Measurements from ENCODE around the gene PARD3B. TPM values are rescaled to one million over a fixed set of nuclear protein-coding genes. Genes with fewer than 3 reads are reported as not detected.

Gene PARD3B
- total RNA-seq, 1 experiment from 2014 or later = 6.4 TPM

GRCh38 chr2:204751472-204751871 lies 206.2 kb downstream of the PARD3B start:
- H4K20me1 ChIP-seq (ENCODE audit: control insufficient read depth, insufficient read depth, insufficient read length) = no peaks in the 10 kb centered on the region
- H3K23ac ChIP-seq (ENCODE audit: insufficient read length, low read depth, low read length) = no peak overlapping the region
- no peak overlapping the region for H3K14ac ChIP-seq (ENCODE audit: insufficient read depth, low read length)
- no peak overlapping the region for H3K18ac ChIP-seq (ENCODE audit: insufficient read length, low read depth, low read length)
- H2BK15ac ChIP-seq (ENCODE audit: low read depth, low read length) = no peak overlapping the region
- H4K91ac ChIP-seq (ENCODE audit: insufficient read length, low read depth, low read length) = no peak overlapping the region
- no peak overlapping the region for H2AFZ ChIP-seq (ENCODE audit: low read length)
- H2BK12ac ChIP-seq (ENCODE audit: insufficient read length, low read depth, low read length) = no peak overlapping the region
- no peaks in the 10 kb centered on the region for H3K4me1 ChIP-seq (ENCODE audit: insufficient read depth, low read length)
- no peaks in the 10 kb centered on the region for H3K79me1 ChIP-seq (ENCODE audit: insufficient read depth, low read depth, low read length, poor library complexity, severe bottlenecking)
- H4K8ac ChIP-seq (replicated peaks; ENCODE audit: insufficient read length, low read depth, low read length) = no peak overlapping the region
- H3K27ac Mint-ChIP-seq = no peak overlapping the region
- peaks cover 5% of the 10 kb centered on the region in 2 experiments; a peak in 3 of 5 replicates for H3K9me3 Mint-ChIP-seq
- H3K36me3 Mint-ChIP-seq (ENCODE audit: insufficient read depth in 1 of 3, low read depth in 3 of 3) = peaks cover 2 to 6% (median 5%) of the 10 kb centered on the region in 3 experiments; a peak in 3 of 7 replicates
- H2BK20ac ChIP-seq (ENCODE audit: low read depth, low read length, poor library complexity, severe bottlenecking) = no peak overlapping the region
- H3K23me2 ChIP-seq (ENCODE audit: insufficient read length, low read depth, low read length, poor library complexity, severe bottlenecking) = no peaks in the 10 kb centered on the region
- TF ChIP-seq, protein P1, sequence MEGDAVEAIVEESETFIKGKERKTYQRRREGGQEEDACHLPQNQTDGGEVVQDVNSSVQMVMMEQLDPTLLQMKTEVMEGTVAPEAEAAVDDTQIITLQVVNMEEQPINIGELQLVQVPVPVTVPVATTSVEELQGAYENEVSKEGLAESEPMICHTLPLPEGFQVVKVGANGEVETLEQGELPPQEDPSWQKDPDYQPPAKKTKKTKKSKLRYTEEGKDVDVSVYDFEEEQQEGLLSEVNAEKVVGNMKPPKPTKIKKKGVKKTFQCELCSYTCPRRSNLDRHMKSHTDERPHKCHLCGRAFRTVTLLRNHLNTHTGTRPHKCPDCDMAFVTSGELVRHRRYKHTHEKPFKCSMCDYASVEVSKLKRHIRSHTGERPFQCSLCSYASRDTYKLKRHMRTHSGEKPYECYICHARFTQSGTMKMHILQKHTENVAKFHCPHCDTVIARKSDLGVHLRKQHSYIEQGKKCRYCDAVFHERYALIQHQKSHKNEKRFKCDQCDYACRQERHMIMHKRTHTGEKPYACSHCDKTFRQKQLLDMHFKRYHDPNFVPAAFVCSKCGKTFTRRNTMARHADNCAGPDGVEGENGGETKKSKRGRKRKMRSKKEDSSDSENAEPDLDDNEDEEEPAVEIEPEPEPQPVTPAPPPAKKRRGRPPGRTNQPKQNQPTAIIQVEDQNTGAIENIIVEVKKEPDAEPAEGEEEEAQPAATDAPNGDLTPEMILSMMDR (conservative IDR thresholded peaks at IDR 0.05) = no peak
- no peak overlapping the region for H3K27ac ChIP-seq (ENCODE audit: insufficient read length, low read depth, low read length)
- no peaks in the 10 kb centered on the region for H3K79me2 ChIP-seq (ENCODE audit: insufficient read depth, low read length)
- H2AK5ac ChIP-seq (ENCODE audit: insufficient read length, low read length) = no peak overlapping the region
- H3K4me3 Mint-ChIP-seq = no peak overlapping the region
- no peak overlapping the region for H4K5ac ChIP-seq (ENCODE audit: insufficient read length, low read depth, low read length)
- H3K4me2 ChIP-seq (ENCODE audit: insufficient read depth, insufficient read length, low read length) = no peak overlapping the region
- H2BK120ac ChIP-seq (ENCODE audit: low read depth, low read length, poor library complexity, severe bottlenecking) = no peak overlapping the region
- H3K4ac ChIP-seq (ENCODE audit: low read depth, low read length) = no peak overlapping the region
- no peak overlapping the region for H2BK5ac ChIP-seq (ENCODE audit: insufficient read length, low read length)
- no peaks in the 10 kb centered on the region for H3K9me3 ChIP-seq (ENCODE audit: control insufficient read depth, low read depth, low read length)
- no peak for DNase-seq
- H3T11ph ChIP-seq (ENCODE audit: low read length) = no peak overlapping the region
- H3K56ac ChIP-seq (ENCODE audit: insufficient read length, low read depth, low read length) = no peak overlapping the region
- no peaks in the 10 kb centered on the region for H3K27me3 ChIP-seq (ENCODE audit: insufficient read depth, low read length)
- H3K4me1 Mint-ChIP-seq = no peaks in the 10 kb centered on the region; a peak in 1 of 4 replicates
- H3K9ac ChIP-seq (ENCODE audit: extremely low read depth, insufficient read length, low read length) = no peak overlapping the region
- H3K27me3 Mint-ChIP-seq (ENCODE audit: low read depth) = no peaks in the 10 kb centered on the region

Measured in H9 (cell line).